Measurements from ENCODE around the gene TSC22D2. TPM values are rescaled to one million over a fixed set of nuclear protein-coding genes. Genes with fewer than 3 reads are reported as not detected.

The TSC22D2 gene
- total RNA-seq, 1 experiment from 2014 or later: 26.5 TPM

- Histone ChIP-seq H2BK120ac (ENCODE audit: low read depth, low read length, poor library complexity, severe bottlenecking) (no peak overlapping the region), H3K79me1 (ENCODE audit: insufficient read depth, low read depth, low read length, poor library complexity, severe bottlenecking) (no peaks in the 10 kb centered on the region), H2BK20ac (ENCODE audit: low read depth, low read length, poor library complexity, severe bottlenecking) (no peak overlapping the region), H3K27ac (ENCODE audit: insufficient read length, low read depth, low read length) (no peak overlapping the region), H3K9ac (ENCODE audit: extremely low read depth, insufficient read length, low read length) (no peak overlapping the region), H2BK5ac (ENCODE audit: insufficient read length, low read length) (no peak overlapping the region), H2AK5ac (ENCODE audit: insufficient read length, low read length) (no peak overlapping the region), H3K4me2 (ENCODE audit: insufficient read depth, insufficient read length, low read length) (peak overlapping the region; percentile 47), H3K18ac (ENCODE audit: insufficient read length, low read depth, low read length) (peak overlapping the region; percentile 23), H3K27me3 (ENCODE audit: insufficient read depth, low read length) (no peaks in the 10 kb centered on the region), H3K9me3 (ENCODE audit: control insufficient read depth, low read depth, low read length) (no peaks in the 10 kb centered on the region), H3K56ac (ENCODE audit: insufficient read length, low read depth, low read length) (no peak overlapping the region), H3K23me2 (ENCODE audit: insufficient read length, low read depth, low read length, poor library complexity, severe bottlenecking) (no peaks in the 10 kb centered on the region), H4K20me1 (ENCODE audit: control insufficient read depth, insufficient read depth, insufficient read length) (no peaks in the 10 kb centered on the region), H2AFZ (ENCODE audit: low read length) (peak overlapping the region; percentile 69), H4K8ac (replicated peaks; ENCODE audit: insufficient read length, low read depth, low read length) (no peak overlapping the region), H3K4me1 (ENCODE audit: insufficient read depth, low read length) (peaks cover 3% of the 10 kb centered on the region; the same call in 1 of the 2 replicates), H4K91ac (ENCODE audit: insufficient read length, low read depth, low read length) (no peak overlapping the region), H4K5ac (ENCODE audit: insufficient read length, low read depth, low read length) (no peak overlapping the region), H3T11ph (ENCODE audit: low read length) (no peak overlapping the region), H3K79me2 (ENCODE audit: insufficient read depth, low read length) (no peaks in the 10 kb centered on the region), H2BK15ac (ENCODE audit: low read depth, low read length) (no peak overlapping the region), H2BK12ac (ENCODE audit: insufficient read length, low read depth, low read length) (no peak overlapping the region), H3K4ac (ENCODE audit: low read depth, low read length) (no peak overlapping the region), H3K23ac (ENCODE audit: insufficient read length, low read depth, low read length) (no peak overlapping the region), H3K14ac (ENCODE audit: insufficient read depth, low read length) (0 out of 2 replicates have a peak overlapping the region, but pooled peaks have one; percentile 34)
- Mint-ChIP-seq H3K4me1 (peaks cover 18 to 19% of the 10 kb centered on the region in 2 experiments), H3K27me3 (ENCODE audit: low read depth) (no peaks in the 10 kb centered on the region; the same call in 1 of the 2 replicates), H3K27ac (peak overlapping the region; percentile 0 to 80 (median 15); a peak in 4 of 7 replicates), H3K9me3 (peaks cover 0 to under 1% of the 10 kb centered on the region in 2 experiments; a peak in 1 of 5 replicates), H3K4me3 (peak overlapping the region in 1 of 2 experiments; percentile 9; a peak in 2 of 5 replicates), H3K36me3 (ENCODE audit: insufficient read depth in 1 of 3, low read depth in 3 of 3) (peaks cover 0 to under 1% (median 0%) of the 10 kb centered on the region in 3 experiments; a peak in 2 of 7 replicates)
- DNase-seq: peak; percentile 86
- peak; percentile 52 for TF ChIP-seq CTCF (conservative IDR thresholded peaks at IDR 0.05)
- WGBS (ENCODE audit: extremely low coverage, insufficient read length, low lambda C conversion rate): no CpG with 5 or more reads among the region's 17 CpGs
Observed at GRCh38 chr3:150384296-150385212, 23.5 kb upstream of the TSC22D2 start.

Measured in H9 (cell line).